ENCODE results near the gene FLNB. TPM values are rescaled to one million over a fixed set of nuclear protein-coding genes. Genes with fewer than 3 reads are reported as not detected.

FLNB gene
- total RNA-seq, 1 donor from 2014 or later = 42.2 TPM

GRCh38 chr3:58102390-58102750 lies 94.1 kb downstream of the FLNB start:
- intact Hi-C loops (cut with micrococcal nuclease) = no loop called here

- intact Hi-C loops (cut with micrococcal nuclease) = no loop called here
Observed at GRCh38 chr3:58102976-58103451, 94.8 kb downstream of the FLNB start.

- intact Hi-C loops (cut with micrococcal nuclease) = no loop called here
Observed at GRCh38 chr3:58104151-58104550, 95.9 kb downstream of the FLNB start.

GRCh38 chr3:58104712-58105111 lies 96.5 kb downstream of the FLNB start:
- intact Hi-C loops (cut with micrococcal nuclease) = no loop called here

GRCh38 chr3:58105196-58105595 lies 97.0 kb downstream of the FLNB start:
- intact Hi-C loops (cut with micrococcal nuclease) = no loop called here

- intact Hi-C loops (cut with micrococcal nuclease) = no loop called here
Observed at GRCh38 chr3:58106061-58106460, 97.8 kb downstream of the FLNB start.

GRCh38 chr3:58106640-58107039 lies 98.4 kb downstream of the FLNB start:
- intact Hi-C loops (cut with micrococcal nuclease) = no loop called here

GRCh38 chr3:58107597-58107996 lies 99.4 kb downstream of the FLNB start:
- intact Hi-C loops (cut with micrococcal nuclease) = no loop called here

GRCh38 chr3:58109752-58110151 lies 101.5 kb downstream of the FLNB start:
- intact Hi-C loops (cut with micrococcal nuclease) = no loop called here

GRCh38 chr3:58111513-58112184 lies 103.4 kb downstream of the FLNB start:
- intact Hi-C loops (cut with micrococcal nuclease) = no loop called here

- intact Hi-C loops (cut with micrococcal nuclease) = no loop called here
Observed at GRCh38 chr3:58112185-58112535, 103.9 kb downstream of the FLNB start.

GRCh38 chr3:58115175-58115574 lies 107.0 kb downstream of the FLNB start:
- intact Hi-C loops (cut with micrococcal nuclease) = no loop called here

GRCh38 chr3:58116161-58116955 lies 108.1 kb downstream of the FLNB start:
- intact Hi-C loops (cut with micrococcal nuclease) = loop anchor here (1.0 kb wide), 2 partner anchors 81 to 108 kb away; partner anchors contain the start of gene FLNB

- intact Hi-C loops (cut with micrococcal nuclease) = loop anchor here (1.0 kb wide), 2 partner anchors 82 to 109 kb away; partner anchors contain the start of gene FLNB
Observed at GRCh38 chr3:58116985-58117384, 108.8 kb downstream of the FLNB start.

GRCh38 chr3:58117561-58118181 lies 109.4 kb downstream of the FLNB start:
- intact Hi-C loops (cut with micrococcal nuclease) = no loop called here

GRCh38 chr3:58119186-58119585 lies 111.0 kb downstream of the FLNB start:
- intact Hi-C loops (cut with micrococcal nuclease) = no loop called here

GRCh38 chr3:58120075-58120812 lies 112.0 kb downstream of the FLNB start:
- intact Hi-C loops (cut with micrococcal nuclease) = no loop called here

GRCh38 chr3:58121183-58121582 lies 113.0 kb downstream of the FLNB start:
- intact Hi-C loops (cut with micrococcal nuclease) = no loop called here

- intact Hi-C loops (cut with micrococcal nuclease) = no loop called here
Observed at GRCh38 chr3:58122936-58123700, 114.9 kb downstream of the FLNB start.

GRCh38 chr3:58124387-58124786 lies 116.2 kb downstream of the FLNB start:
- intact Hi-C loops (cut with micrococcal nuclease) = no loop called here
